Activated naive CD4-positive, alpha-beta T cell treated with anti-CD3 and anti-CD28 coated beads, Interleukin-2, amount 10 ng/mL, durations not matched to agents 7 days and 5 days (primary cell): ENCODE data around the gene HCN3.
A peak's percentile ranks its signal among the peaks of the same experiment; 100 is the strongest.

Experiments
- CTCF ChIA-PET: fragments of 350-600 bp; sonication (Branson Sonifier 250); formaldehyde crosslinking; loops from one replicate; lab custom pipeline; 2021; ENCODE audit warnings: antibody characterized with exemption; lab: Charles Lee
- DNase-seq: peaks from one replicate; pipeline ENCODE4 v3.0.0-alpha.2; 2020
- H3K27ac Mint-ChIP-seq: one replicate; pipeline ENCODE4 v1.8.0; 2021; ENCODE audit warnings: mild to moderate bottlenecking, moderate library complexity, mixed read lengths
- H3K27me3 Mint-ChIP-seq: one replicate; pipeline ENCODE4 v1.8.0; 2021; ENCODE audit warnings: mild to moderate bottlenecking, mixed read lengths
- H3K36me3 Mint-ChIP-seq: one replicate; pipeline ENCODE4 v1.8.0; 2021; ENCODE audit warnings: mixed read lengths
- H3K4me1 Mint-ChIP-seq: one replicate; pipeline ENCODE4 v1.8.0; 2021; ENCODE audit warnings: mixed read lengths
- H3K4me3 Mint-ChIP-seq: one replicate; pipeline ENCODE4 v1.8.0; 2021; ENCODE audit warnings: mild to moderate bottlenecking, moderate library complexity, mixed read lengths
- H3K9me3 Mint-ChIP-seq: one replicate; pipeline ENCODE4 v1.8.0; 2021; ENCODE audit warnings: mixed read lengths

Gene HCN3

DNA sequence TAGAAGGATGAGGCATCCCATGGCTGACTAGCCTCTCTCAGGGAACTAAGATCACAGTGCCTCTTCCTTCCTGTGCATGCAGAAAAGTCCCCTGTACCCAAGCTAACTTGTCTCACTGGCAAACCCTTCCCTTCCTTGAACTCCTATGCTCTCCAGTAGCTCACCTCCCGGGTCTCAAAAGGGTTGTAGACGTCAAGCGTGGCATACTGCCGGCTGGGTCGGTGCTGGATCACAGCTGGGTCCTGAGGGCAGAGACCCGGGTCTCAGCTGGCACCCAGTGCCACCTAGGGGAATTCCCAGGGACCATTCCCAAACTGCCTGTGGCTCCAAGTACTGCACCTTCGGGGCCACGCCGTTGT lies 15.8 kb upstream of the HCN3 start:
- H3K36me3 Mint-ChIP-seq = peaks cover 73% of the 10 kb centered on the region
- no peaks in the 10 kb centered on the region for H3K27me3 Mint-ChIP-seq
- peak overlapping the region; percentile 93 for H3K27ac Mint-ChIP-seq
- peak overlapping the region; percentile 96 for H3K4me3 Mint-ChIP-seq
- no peaks in the 10 kb centered on the region for H3K9me3 Mint-ChIP-seq
- CTCF ChIA-PET = interaction anchor here (0.6 to 5.2 kb wide), 7 partner anchors 11 to 80 kb away, joined by 3 to 57 read pairs (median 4); partner anchors contain the start of gene THBS3
- H3K4me1 Mint-ChIP-seq = peaks cover 54% of the 10 kb centered on the region
- DNase-seq = peak; percentile 39

DNA sequence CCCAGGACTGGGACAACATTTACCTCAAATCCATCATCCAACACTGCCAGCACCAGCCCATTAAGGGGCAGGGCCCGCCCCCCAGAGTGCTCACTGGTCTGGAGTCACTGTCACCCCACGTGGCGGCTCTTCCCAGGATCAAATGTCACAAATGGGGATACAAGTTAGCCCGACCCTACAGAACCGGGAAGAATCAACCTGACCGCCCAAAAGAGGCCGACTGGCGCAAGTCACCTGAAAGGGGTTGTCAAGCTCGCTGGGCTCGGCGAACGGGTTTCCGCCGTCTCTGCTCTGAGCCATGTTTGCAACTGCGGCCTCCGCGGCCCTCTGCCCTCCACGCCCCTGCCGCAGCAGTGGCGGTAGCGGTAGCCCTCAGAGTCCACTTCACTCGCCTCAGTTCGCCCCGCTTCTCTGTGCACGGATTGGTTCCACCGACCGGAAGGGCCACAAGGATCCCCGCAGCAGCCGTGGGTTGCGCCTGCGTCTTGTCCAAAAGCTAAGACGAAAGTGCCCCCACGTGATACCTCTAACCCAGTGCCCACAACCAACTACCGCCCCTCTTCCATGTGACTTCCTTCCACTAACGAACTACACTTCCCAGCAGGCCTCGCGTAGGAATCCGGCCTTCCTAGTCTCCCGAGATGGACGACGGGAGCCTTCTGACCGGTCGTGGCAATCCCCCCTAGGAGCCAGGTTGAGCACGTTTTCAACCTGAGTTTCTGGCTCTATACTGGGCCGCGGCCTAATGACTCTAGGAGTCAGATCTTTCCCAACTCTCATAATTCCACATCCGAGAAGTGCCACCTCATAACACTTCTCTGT lies 15.2 kb upstream of the HCN3 start, which contains the start of gene SCAMP3:
Gene SCAMP3 (minus strand): TSS at position 509 of the 822 bp plus-strand sequence. CDS start 209 bp downstream, at position 300.
- peak; percentile 93 for DNase-seq
- peak within 1 kb of the TSS; percentile 93 for H3K27ac Mint-ChIP-seq
- H3K27me3 Mint-ChIP-seq = no peaks in the 10 kb centered on the region
- peaks cover 49% of the 10 kb centered on the region for H3K4me1 Mint-ChIP-seq
- peak within 1 kb of the TSS; percentile 96 for H3K4me3 Mint-ChIP-seq
- CTCF ChIA-PET = interaction anchor here (0.6 to 5.2 kb wide), 6 partner anchors 12 to 79 kb away, joined by 3 to 57 read pairs (median 4); partner anchors contain the start of gene THBS3
- H3K9me3 Mint-ChIP-seq = no peaks in the 10 kb centered on the region
- H3K36me3 Mint-ChIP-seq = peaks cover 74% of the 10 kb centered on the region

DNA sequence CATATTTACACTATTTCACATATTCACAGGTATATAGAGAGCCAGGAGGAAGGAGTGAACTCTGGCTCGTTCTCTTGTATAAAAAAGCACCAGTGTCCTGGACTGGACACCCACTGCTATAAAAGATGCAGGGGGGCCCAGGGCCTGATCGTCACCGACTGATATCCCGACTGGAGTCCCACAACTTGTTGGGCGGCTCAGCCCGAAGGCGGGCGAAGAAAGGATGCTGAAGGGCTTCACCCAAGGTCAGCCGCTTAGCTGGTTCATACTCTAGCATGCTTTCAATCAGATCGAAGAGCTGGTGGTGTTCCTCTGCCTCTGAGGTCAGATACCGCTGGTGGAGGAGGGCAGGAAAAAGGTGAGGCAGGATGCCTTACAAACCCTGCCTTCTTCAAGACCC lies 14.2 kb upstream of the HCN3 start:
- DNase-seq = no peak
- peaks cover 77% of the 10 kb centered on the region for H3K36me3 Mint-ChIP-seq
- peak overlapping the region; percentile 96 for H3K4me3 Mint-ChIP-seq
- H3K9me3 Mint-ChIP-seq = no peaks in the 10 kb centered on the region
- peak overlapping the region; percentile 93 for H3K27ac Mint-ChIP-seq
- no peaks in the 10 kb centered on the region for H3K27me3 Mint-ChIP-seq
- CTCF ChIA-PET = interaction anchor here (0.8 to 1.3 kb wide), 3 partner anchors 9 to 12 kb away, joined by 3 to 6 read pairs (median 5); no protein-coding TSS in a partner anchor
- H3K4me1 Mint-ChIP-seq = peaks cover 48% of the 10 kb centered on the region

DNA sequence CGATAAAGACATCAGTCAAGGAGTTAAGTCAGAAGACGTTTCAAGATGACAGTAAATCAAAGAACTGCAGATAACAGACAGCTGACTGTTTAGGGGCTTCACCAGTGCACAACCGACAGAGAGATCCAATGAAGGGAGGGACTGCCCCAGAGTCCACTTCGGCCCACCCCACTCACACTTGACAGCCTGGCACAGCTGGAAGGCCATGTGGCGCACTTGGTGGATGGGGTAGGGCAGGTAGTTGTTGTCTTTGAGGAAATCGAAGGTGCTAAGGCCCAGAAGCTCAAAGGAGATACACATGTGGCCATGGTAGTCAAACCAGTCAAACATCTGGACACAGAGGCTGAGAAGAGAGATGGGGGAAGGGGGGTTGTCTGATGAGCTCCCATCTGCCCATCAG lies 10.7 kb upstream of the HCN3 start:
- DNase-seq = no peak
- no peak overlapping the region for H3K27ac Mint-ChIP-seq
- CTCF ChIA-PET = interaction anchor here (0.8 to 3.0 kb wide), 3 partner anchors 12 to 57 kb away, joined by 3 to 27 read pairs (median 5); no protein-coding TSS in a partner anchor
- peaks cover 42% of the 10 kb centered on the region for H3K4me1 Mint-ChIP-seq
- H3K36me3 Mint-ChIP-seq = peaks cover 83% of the 10 kb centered on the region
- no peaks in the 10 kb centered on the region for H3K27me3 Mint-ChIP-seq
- no peaks in the 10 kb centered on the region for H3K9me3 Mint-ChIP-seq
- H3K4me3 Mint-ChIP-seq = no peak overlapping the region

DNA sequence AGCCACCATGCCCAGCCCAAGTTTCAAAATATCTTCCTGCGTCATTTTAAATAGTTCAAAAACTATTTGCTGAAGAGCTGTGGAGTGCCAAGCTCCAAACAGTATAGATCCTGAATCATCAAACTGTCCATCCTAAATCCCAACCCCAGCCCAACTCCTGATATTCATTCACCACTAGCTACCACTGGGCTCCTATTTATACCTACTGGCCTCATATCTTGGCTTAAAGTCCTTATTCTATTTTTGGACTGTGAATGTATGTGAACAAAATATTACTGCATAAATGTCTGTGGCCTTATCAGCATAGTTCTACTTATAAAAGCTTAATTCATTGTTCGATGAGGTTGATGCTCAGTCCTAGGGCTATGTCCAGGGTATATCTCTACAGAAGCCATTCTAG lies 9.9 kb upstream of the HCN3 start:
- Mint-ChIP-seq H3K9me3 (no peaks in the 10 kb centered on the region), H3K4me3 (no peak overlapping the region), H3K4me1 (peaks cover 43% of the 10 kb centered on the region), H3K27ac (no peak overlapping the region), H3K27me3 (no peaks in the 10 kb centered on the region), H3K36me3 (peaks cover 82% of the 10 kb centered on the region)
- CTCF ChIA-PET = interaction anchor here (0.8 to 3.0 kb wide), 3 partner anchors 11 to 56 kb away, joined by 3 to 27 read pairs (median 5); no protein-coding TSS in a partner anchor
- DNase-seq = no peak

DNA sequence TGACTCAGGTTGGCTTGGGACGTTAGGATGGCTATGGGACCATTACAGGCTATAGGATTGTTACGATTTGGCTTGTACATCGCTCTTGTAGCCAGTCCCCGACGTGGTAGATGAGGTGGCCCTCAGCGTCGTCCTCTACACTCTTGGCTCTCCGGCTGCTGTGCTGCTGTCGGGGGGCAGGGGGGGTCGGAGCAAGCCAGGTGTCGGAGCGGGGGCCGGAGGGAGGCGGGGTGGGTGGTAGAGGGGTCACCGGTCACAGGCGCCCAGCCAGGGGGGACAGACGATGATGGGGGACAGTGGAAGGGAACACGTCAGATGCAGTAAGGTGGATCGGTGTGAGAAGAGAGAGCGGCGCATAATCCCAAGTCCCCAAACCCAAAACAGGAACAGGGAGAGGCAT lies 8.6 kb upstream of the HCN3 start:
- no peak overlapping the region for H3K27ac Mint-ChIP-seq
- CTCF ChIA-PET = interaction anchor here (1.9 kb wide), 1 partner anchor 18 kb away, joined by 4 read pairs; no protein-coding TSS in a partner anchor
- H3K36me3 Mint-ChIP-seq = peaks cover 79% of the 10 kb centered on the region

DNA sequence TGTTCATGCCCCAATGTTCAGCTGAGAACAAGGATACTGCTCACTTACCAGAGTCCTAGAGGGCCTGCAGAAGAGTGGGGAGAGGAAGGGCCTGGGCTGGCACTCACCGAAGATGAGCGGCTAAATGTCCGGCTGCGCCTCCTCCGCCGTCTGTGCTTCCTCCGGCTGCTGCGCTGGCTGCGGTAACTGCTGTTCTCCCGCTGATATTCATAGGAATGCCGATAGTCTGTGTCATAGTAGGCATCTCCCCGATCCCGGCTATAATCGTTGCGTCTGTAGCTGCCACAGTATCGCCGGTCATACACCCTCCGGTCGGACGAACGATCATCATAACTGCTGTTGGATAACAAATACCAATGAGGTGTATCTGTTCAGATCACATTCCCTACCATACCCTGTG lies 7.9 kb upstream of the HCN3 start:
- Mint-ChIP-seq H3K4me3 (no peak overlapping the region), H3K4me1 (peaks cover 41% of the 10 kb centered on the region), H3K36me3 (peaks cover 72% of the 10 kb centered on the region), H3K27ac (peak overlapping the region; percentile 56), H3K9me3 (no peaks in the 10 kb centered on the region), H3K27me3 (no peaks in the 10 kb centered on the region)
- CTCF ChIA-PET = interaction anchor here (1.9 kb wide), 1 partner anchor 19 kb away, joined by 4 read pairs; no protein-coding TSS in a partner anchor
- no peak for DNase-seq

More for the DNA sequence above, 8.6 kb upstream of the HCN3 start:
- no peaks in the 10 kb centered on the region for H3K27me3 Mint-ChIP-seq
- H3K4me1 Mint-ChIP-seq = peaks cover 40% of the 10 kb centered on the region
- H3K4me3 Mint-ChIP-seq = no peak overlapping the region
- DNase-seq = no peak
- no peaks in the 10 kb centered on the region for H3K9me3 Mint-ChIP-seq

DNA sequence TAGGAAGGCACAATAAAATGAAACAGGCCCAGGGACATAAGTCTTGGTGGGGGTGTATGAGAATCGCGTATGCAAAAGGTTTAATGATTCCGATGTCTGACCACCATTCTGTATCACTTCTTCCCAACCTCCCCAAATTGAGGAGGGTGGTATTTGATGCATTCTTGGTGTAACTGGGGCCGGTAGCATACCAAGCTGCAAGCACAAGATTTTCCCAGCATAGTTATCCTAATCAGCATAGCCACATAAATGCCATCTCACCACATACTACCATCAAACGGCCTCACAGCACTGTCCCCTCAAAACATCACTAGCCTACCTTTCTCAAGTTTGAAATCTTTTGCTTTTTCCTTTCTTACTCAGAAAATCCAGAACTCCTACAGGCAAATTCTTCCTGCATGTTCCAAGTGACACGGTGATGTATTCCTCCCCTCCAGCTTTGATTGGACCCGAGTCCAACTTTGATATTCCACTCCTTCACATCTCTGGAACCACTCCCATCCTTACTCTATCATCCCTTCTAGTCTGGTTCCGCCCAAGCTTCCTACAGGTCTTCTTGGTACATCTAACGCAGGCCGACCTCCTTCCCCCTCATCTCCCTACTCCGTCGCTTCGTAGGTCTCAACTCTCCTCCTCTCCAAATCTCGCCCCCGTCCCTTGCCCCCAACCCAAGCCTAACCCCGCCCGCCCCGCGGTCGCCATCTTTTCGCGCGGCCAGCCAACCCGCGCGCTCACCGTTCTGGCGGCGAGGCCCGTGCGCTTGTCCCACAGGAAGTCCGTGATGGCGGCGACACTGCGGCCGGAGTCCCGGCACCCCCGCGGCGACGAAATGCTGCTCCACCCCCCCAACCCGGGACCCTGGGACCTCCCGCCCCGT lies 4.6 kb upstream of the HCN3 start:
- Mint-ChIP-seq H3K27ac (peak overlapping the region; percentile 90), H3K9me3 (no peaks in the 10 kb centered on the region), H3K4me3 (peak overlapping the region; percentile 86), H3K4me1 (peaks cover 52% of the 10 kb centered on the region), H3K27me3 (peaks cover 7% of the 10 kb centered on the region), H3K36me3 (peaks cover 43% of the 10 kb centered on the region)
- no peak for DNase-seq
- CTCF ChIA-PET = interaction anchor here (1.2 to 4.7 kb wide), 6 partner anchors 9 to 324 kb away, joined by 3 to 34 read pairs (median 6); partner anchors contain the start of gene RUSC1

DNA sequence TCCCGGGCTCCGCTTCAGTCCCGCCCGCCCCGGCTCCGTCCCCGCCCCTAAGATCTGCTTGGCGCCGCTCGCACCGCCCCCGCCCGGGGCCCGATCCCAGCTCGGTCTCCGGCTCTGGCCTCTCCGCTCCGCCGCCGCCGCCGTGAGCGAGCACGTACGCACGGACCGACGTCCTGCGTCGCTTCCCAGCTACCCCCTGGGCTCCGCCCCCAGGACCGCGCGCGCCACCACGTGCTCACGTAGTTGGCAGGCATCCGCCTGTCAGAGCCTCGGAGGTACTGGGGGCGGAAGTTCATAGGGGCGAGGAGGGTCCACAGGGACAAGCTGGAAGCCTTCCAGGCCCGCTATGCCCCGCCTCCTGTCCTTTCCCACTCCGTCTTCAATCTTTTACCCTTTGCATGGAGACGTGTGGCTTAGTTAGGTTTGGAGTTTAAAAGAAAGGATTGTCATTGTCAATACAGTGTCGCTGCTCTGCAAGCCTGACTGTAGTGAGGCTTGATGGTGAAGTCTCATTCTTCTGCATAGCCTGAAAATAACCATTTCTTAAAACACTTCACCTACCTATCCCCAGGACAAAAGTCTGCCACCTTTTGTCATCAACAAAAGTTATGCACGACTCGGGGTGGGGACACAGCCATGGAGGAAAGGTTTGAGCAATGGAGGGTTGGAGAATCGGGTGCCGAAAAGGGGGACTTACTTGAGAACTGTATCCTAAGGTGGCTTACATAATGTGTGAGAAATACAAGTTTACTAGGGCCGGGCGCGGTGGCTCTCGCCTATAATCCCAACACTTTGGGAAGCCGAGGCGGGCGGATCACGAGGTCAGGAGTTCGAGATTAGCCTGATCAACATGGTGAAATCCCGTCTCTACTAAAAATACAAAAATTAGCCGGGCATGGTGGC lies 3.7 kb upstream of the HCN3 start, which contains the start of gene CLK2:
Gene CLK2 (minus strand): TSS at position 162 of the 903 bp plus-strand sequence. CDS start 2,527 bp downstream, outside the sequence.
- CTCF ChIA-PET = interaction anchor here (1.0 to 4.7 kb wide), 6 partner anchors 17 to 50 kb away, joined by 3 to 34 read pairs (median 4); partner anchors contain the start of genes FDPS and RUSC1

DNA sequence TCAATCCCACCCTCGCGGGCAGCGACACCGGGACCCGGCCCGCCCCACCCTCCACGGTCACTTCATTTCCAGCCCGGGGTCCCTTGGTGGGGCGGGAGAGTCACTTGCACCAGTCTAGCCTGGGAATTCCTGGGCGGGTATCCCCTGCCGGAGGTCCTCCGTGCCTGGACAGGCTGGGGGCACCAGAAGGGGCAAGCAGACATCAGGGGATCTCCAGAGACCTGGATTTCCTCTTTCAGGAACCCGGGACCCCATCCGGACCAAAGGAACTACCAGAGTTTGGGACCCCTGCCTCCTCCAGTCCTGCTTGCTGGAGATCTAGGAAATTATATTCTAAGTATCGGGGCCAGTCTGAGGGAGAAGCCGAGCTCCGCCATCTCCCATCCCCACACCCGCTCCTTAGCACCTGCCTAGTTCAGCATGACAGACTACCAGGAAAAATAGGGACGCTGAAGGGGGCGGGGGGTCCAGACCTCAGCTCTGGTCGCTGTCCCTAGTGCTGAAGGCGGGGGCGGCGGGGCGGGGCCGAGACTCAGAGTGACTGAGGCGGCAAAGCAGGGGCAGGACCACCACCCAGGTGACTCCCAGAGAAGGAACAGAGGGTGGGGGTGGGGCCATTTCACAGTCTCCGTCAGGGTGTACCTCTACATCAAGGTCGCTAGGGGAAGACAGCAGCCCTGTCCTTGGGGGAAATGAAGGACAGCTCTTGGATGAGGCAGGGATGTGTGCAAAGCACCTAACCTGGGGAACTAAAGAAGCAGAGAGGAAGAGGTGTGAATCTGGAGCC lies 832 bp downstream of the HCN3 start:
- Mint-ChIP-seq H3K4me3 (peak overlapping the region; percentile 68), H3K9me3 (no peaks in the 10 kb centered on the region), H3K36me3 (peaks cover 1% of the 10 kb centered on the region), H3K4me1 (peaks cover 35% of the 10 kb centered on the region), H3K27ac (no peak overlapping the region), H3K27me3 (peaks cover 26% of the 10 kb centered on the region)
- CTCF ChIA-PET = interaction anchor here (0.6 to 4.9 kb wide), 4 partner anchors 11 to 46 kb away, joined by 3 to 26 read pairs (median 3); no protein-coding TSS in a partner anchor
- DNase-seq = peak; percentile 86

More for the DNA sequence above, 3.7 kb upstream of the HCN3 start, which contains the start of gene CLK2:
- H3K27ac Mint-ChIP-seq = peak within 1 kb of the TSS; percentile 95
- peaks cover 35% of the 10 kb centered on the region for H3K36me3 Mint-ChIP-seq
- H3K27me3 Mint-ChIP-seq = peaks cover 16% of the 10 kb centered on the region
- H3K4me3 Mint-ChIP-seq = peak within 1 kb of the TSS; percentile 86
- H3K4me1 Mint-ChIP-seq = peaks cover 56% of the 10 kb centered on the region
- no peaks in the 10 kb centered on the region for H3K9me3 Mint-ChIP-seq
- DNase-seq = peak; percentile 98

DNA sequence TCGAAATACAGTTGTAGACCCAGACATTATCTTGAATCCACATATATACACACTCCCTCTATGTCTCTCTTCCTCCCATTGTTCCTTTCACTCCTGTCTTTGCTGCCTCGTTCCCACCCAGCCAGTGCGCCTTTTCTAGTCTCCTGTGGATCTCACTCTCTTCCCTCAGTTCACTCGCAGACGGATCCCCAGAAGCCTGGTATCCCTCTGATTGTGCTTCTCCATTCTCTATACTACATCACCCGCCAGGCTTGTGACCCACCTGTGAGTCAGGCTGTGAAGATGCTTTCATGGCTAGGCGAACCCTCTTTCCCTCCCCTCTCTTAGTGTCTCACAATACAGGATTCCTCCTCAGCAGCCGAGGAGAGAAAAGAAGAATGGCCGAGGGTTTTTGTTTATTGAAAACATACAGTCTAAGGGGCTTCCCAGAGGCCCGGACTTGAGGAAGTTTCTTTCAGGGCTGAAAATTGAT lies 1.5 kb downstream of the HCN3 start:
- H3K4me1 Mint-ChIP-seq = peaks cover 30% of the 10 kb centered on the region
- peaks cover 26% of the 10 kb centered on the region for H3K27me3 Mint-ChIP-seq
- H3K4me3 Mint-ChIP-seq = peak overlapping the region; percentile 68
- H3K27ac Mint-ChIP-seq = no peak overlapping the region
- H3K9me3 Mint-ChIP-seq = no peaks in the 10 kb centered on the region
- H3K36me3 Mint-ChIP-seq = no peaks in the 10 kb centered on the region
- DNase-seq = no peak
- CTCF ChIA-PET = interaction anchor here (0.6 to 4.9 kb wide), 5 partner anchors 12 to 45 kb away, joined by 3 to 26 read pairs (median 3); no protein-coding TSS in a partner anchor

DNA sequence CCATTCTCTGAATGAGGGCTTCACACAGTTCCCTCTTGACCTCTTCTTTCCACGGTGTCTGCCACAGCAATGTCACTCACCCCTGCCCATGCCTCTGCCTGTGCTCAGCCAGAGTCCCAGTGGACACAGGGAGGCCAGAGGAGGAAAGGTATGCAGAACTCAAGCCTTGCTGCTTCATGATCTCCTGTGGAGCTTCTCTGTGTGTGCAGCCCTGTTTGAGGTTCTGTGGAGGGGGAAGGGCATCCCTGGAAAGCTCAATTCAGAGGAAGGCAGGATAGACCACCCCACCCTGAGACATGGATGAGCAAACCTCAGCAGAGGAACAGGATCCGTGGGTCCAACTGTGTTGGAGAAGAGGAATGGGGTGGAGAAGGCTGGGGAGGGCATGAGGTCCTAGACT lies 2.0 kb downstream of the HCN3 start:
- Mint-ChIP-seq H3K4me3 (no peak overlapping the region), H3K36me3 (no peaks in the 10 kb centered on the region), H3K9me3 (no peaks in the 10 kb centered on the region), H3K27me3 (peaks cover 26% of the 10 kb centered on the region), H3K27ac (no peak overlapping the region), H3K4me1 (peaks cover 27% of the 10 kb centered on the region)
- DNase-seq = no peak
- CTCF ChIA-PET = interaction anchor here (1.3 to 4.9 kb wide), 2 partner anchors 28 to 43 kb away, joined by 3 to 26 read pairs; no protein-coding TSS in a partner anchor
